K562 (cell line): ENCODE data around the gene CLSTN2. TPM values are rescaled to one million over a fixed set of nuclear protein-coding genes. Genes with fewer than 3 reads are reported as not detected.

ENCODE experiments used
- ATAC-seq: fragments of 200-7000 bp; cut with Tn5 transposase; 3 replicates; pipeline ENCODE4 v1.9.1; 2020; ENCODE audit warnings: moderate library complexity
- BruUV-seq: library from RNA; stranded (reverse); fragments of 400-500 nt; replicated peaks from 2 replicates; lab custom pipeline; 2021; lab: Mats Ljungman, UMichigan
- CTCF ChIA-PET: fragments of 300-600 bp; formaldehyde crosslinking; extraction: SDS; loops from one replicate; lab custom pipeline; 2021; ENCODE audit warnings: low intra/inter-chr PET ratio; lab: Yijun Ruan, JAX
- POLR2A ChIA-PET: fragments of 300-600, 350-650 bp; sonication (Branson Sonifier 250); formaldehyde crosslinking; extraction: SDS; loops from one replicate; lab custom pipeline; 2021; ENCODE audit warnings: antibody characterized with exemption, inconsistent platforms; lab: Yijun Ruan, JAX
- DNase-seq, 4 experiments: peaks; one replicate each; pipeline versions ENCODE4 v3.0.0 to v3.0.0-alpha.2; 2011 to 2018; ENCODE audit warnings: low spot score in 3 of 4, mixed read lengths in 3 of 4; ENCODE audit errors: extremely low read depth in 1 of 4
- FAIRE-seq: peaks from 2 replicates; lab custom pipeline; 2011; peaks lifted over from hg19 to GRCh38; lab: Jason Lieb, UNC
- H2AFZ ChIP-seq: 2 replicates; pipeline ENCODE4 v1.6.0; 2011; ENCODE audit warnings: low read depth, low read length, control low read depth, inconsistent platforms
- H3K27ac ChIP-seq: fragments of 200-600 bp; 3 replicates; pipeline ENCODE4 v1.8.0; 2011; ENCODE audit warnings: low read depth, mild to moderate bottlenecking, control low read depth, inconsistent platforms, low read length, moderate library complexity, mixed read lengths; ENCODE audit errors: extremely low read depth
- H3K27me3 ChIP-seq, 2 experiments: fragments of 300-600 bp in 1 of 2; 2 replicates in 1 of 2; 3 replicates in 1 of 2; pipeline versions ENCODE4 v1.6.0 to v1.8.0; 2011; ENCODE audit warnings: inconsistent platforms in 2 of 2, low read length in 2 of 2, mild to moderate bottlenecking in 1 of 2, mixed read lengths in 1 of 2, moderate library complexity in 1 of 2; ENCODE audit not compliant: control insufficient read depth in 2 of 2, insufficient read depth in 2 of 2
- H3K36me3 ChIP-seq: fragments of 300-600 bp; 3 replicates; pipeline ENCODE4 v1.8.0; 2011; ENCODE audit warnings: mild to moderate bottlenecking, low read length, inconsistent platforms; ENCODE audit not compliant: control insufficient read depth, insufficient read depth
- H3K4me1 ChIP-seq, 2 experiments: fragments of 200-600 bp in 1 of 2; replicated peaks in 1 of 2; 2 replicates in 1 of 2; 3 replicates in 1 of 2; pipeline versions ENCODE4 v1.5.1 to v1.8.0; 2011; ENCODE audit warnings: inconsistent platforms in 2 of 2, low read length in 2 of 2, mild to moderate bottlenecking in 1 of 2, mixed read lengths in 1 of 2, moderate library complexity in 1 of 2; ENCODE audit not compliant: control insufficient read depth in 2 of 2, insufficient read depth in 2 of 2
- H3K4me2 ChIP-seq: 2 replicates; pipeline ENCODE4 v1.6.1; 2011; ENCODE audit warnings: low read length, control low read depth, inconsistent platforms, mixed read lengths; ENCODE audit not compliant: insufficient read depth
- H3K4me3 ChIP-seq: fragments of 200-600 bp; sonication (generic), shearing (Covaris generic); 2 replicates; pipeline ENCODE4 v1.5.1; 2016; ENCODE audit warnings: control low read depth, inconsistent platforms
- H3K79me2 ChIP-seq: fragments of 200-600 bp; 3 replicates; pipeline ENCODE4 v1.8.0; 2011; ENCODE audit warnings: low read length, inconsistent platforms; ENCODE audit not compliant: control insufficient read depth, insufficient read depth
- H3K9ac ChIP-seq, 2 experiments: 2 replicates each; pipeline versions ENCODE4 v1.6.0 to v1.6.1; 2011; ENCODE audit warnings: low read depth in 2 of 2, low read length in 2 of 2, control low read depth in 1 of 2, inconsistent platforms in 1 of 2, mild to moderate bottlenecking in 1 of 2, mixed read lengths in 1 of 2; ENCODE audit not compliant: insufficient read depth in 1 of 2
- H3K9me1 ChIP-seq: one replicate; pipeline ENCODE4 v1.6.0; 2011; ENCODE audit warnings: inconsistent platforms, mild to moderate bottlenecking, low read length, moderate library complexity; ENCODE audit not compliant: control insufficient read depth, insufficient read depth
- H3K9me3 ChIP-seq: replicated peaks from 2 replicates; pipeline ENCODE4 v1.5.1; 2011; ENCODE audit warnings: low read depth, low read length, inconsistent platforms; ENCODE audit not compliant: control insufficient read depth, insufficient read depth
- H4K20me1 ChIP-seq: replicated peaks from 2 replicates; pipeline ENCODE4 v1.6.1; 2011; ENCODE audit warnings: low read length, inconsistent platforms, mixed read lengths; ENCODE audit not compliant: control insufficient read depth, insufficient read depth
- EZH2 ChIP-seq: IDR thresholded peaks from 2 replicates; pipeline ENCODE4 v1.6.1; 2012; ENCODE audit warnings: low read depth, mild to moderate bottlenecking, inconsistent platforms, low read length, borderline replicate concordance
- GATA2 ChIP-seq: sonication (generic); formaldehyde crosslinking; IDR thresholded peaks from 2 replicates; pipeline ENCODE4 v1.4.0; 2020; ENCODE audit warnings: mild to moderate bottlenecking, missing genetic modification reagents
- HDAC6 ChIP-seq: IDR thresholded peaks from 2 replicates; pipeline ENCODE4 v1.6.1; 2012; ENCODE audit warnings: low read depth, mild to moderate bottlenecking, control low read depth, inconsistent platforms, low read length, moderate library complexity
- MBD2 ChIP-seq: sonication (generic); IDR thresholded peaks from 2 replicates; pipeline ENCODE4 v1.6.1; 2016; ENCODE audit warnings: low read depth, borderline replicate concordance
- MYBL2 ChIP-seq, 2 experiments: fragments of 450-650 bp in 1 of 2; sonication (generic) in 1 of 2; formaldehyde crosslinking in 1 of 2; IDR thresholded peaks; 2 replicates each; pipeline versions ENCODE4 v1.6.1 to v1.8.1; 2017 to 2022; ENCODE audit warnings: borderline replicate concordance in 1 of 2, inconsistent platforms in 1 of 2, low read depth in 1 of 2, mild to moderate bottlenecking in 1 of 2, missing genetic modification reagents in 1 of 2, moderate library complexity in 1 of 2
- RBM14 ChIP-seq: fragments of 200-400 bp; formaldehyde crosslinking; IDR thresholded peaks from 2 replicates; pipeline ENCODE4 v1.6.1; 2018; ENCODE audit warnings: low read depth, mild to moderate bottlenecking, low read length, moderate library complexity, borderline replicate concordance; ENCODE audit not compliant: insufficient read depth
- SMARCA4 ChIP-seq: fragments of 450-650 bp; IDR thresholded peaks from 2 replicates; pipeline ENCODE4 v1.6.1; 2016
- in situ Hi-C: fragments of 300-500 bp; cut with MboI; formaldehyde crosslinking; loops from 4 replicates; pipeline ENCODE4 v1.15.0; 2018; ENCODE audit warnings: inconsistent platforms, mixed read lengths
- intact Hi-C: fragments of 100-400 bp; cut with micrococcal nuclease; formaldehyde crosslinking; loops from 2 replicates; pipeline ENCODE4 v1.14.2; 2022
- polyA plus RNA-seq, 8 experiments: library from polyadenylated mRNA; depleted of rRNA in 4 of 8; stranded (reverse) in 5 of 8; unstranded in 3 of 8; fragments of >200 nt; fragmentation: Nextera tagmentation in 2 of 8; fragmentation: Illumina TruSeq in 1 of 8; extraction: Ambion mirVana in 2 of 8; extraction: Trizol in 1 of 8; gene quantifications; 2 replicates each; pipeline versions ENCODE4 v1.2.1 to v1.2.3, GENCODE V29; 2011 to 2014; ENCODE audit warnings: inconsistent platforms in 1 of 8, missing spikeins in 1 of 8
- total RNA-seq, 7 experiments: library from RNA; depleted of rRNA in 6 of 7; stranded (reverse); fragments of >200 nt in 6 of 7; fragmentation: Illumina TruSeq in 2 of 7; extraction: Trizol in 2 of 7; gene quantifications; 2 replicates each; pipeline versions ENCODE4 v1.2.1 to v1.2.3, GENCODE V29; 2011 to 2021; ENCODE audit warnings: low replicate concordance in 1 of 7
- TF ChIP-seq, protein P1 (sequence below): fragments of 450-650 bp; formaldehyde crosslinking; IDR thresholded peaks from 2 replicates; pipeline ENCODE4 v1.4.0; 2020; ENCODE audit warnings: mild to moderate bottlenecking

Gene CLSTN2
- total and polyA plus RNA-seq, 9 of the 15 experiments (the other 6 are each of a cell fraction or from before 2014, with no cell fraction given) = 0.02 to 0.04 (median 0.04) TPM; not detected in 6

DNA sequence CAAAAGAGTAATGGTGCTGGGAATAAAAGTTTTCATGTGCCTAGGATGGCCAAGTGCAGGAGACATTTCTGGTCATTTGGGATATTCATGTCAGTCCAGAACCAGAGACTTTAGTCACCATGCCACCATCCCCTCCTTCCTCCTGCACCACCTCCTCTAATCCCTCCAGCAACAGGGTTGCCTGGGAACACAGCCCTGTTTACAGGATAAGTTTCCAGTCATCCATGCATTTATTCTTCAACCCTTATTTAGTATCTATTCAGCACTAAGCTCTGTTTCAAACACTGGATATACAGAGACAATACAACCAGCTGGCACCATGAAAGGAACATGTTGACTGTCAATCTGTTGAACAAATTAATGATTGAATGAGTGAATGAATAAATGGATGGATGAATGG, 211.7 kb downstream of the CLSTN2 start:
- DNase-seq = no peak
- no peaks in the 10 kb centered on the region for H3K4me1 ChIP-seq
- BruUV-seq = no TSS peak
- in situ Hi-C loops = loop anchor here (25.0 kb wide), 1 partner anchor 716 kb away; no protein-coding TSS in a partner anchor
- no peak overlapping the region for H3K27ac ChIP-seq
- H3K9me3 ChIP-seq = no peaks in the 10 kb centered on the region
- no peak for ATAC-seq
- H3K9me1 ChIP-seq = no peaks in the 10 kb centered on the region
- TF ChIP-seq SMARCA4 = no peak
- TF ChIP-seq, protein P1, sequence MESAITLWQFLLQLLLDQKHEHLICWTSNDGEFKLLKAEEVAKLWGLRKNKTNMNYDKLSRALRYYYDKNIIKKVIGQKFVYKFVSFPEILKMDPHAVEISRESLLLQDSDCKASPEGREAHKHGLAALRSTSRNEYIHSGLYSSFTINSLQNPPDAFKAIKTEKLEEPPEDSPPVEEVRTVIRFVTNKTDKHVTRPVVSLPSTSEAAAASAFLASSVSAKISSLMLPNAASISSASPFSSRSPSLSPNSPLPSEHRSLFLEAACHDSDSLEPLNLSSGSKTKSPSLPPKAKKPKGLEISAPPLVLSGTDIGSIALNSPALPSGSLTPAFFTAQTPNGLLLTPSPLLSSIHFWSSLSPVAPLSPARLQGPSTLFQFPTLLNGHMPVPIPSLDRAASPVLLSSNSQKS = no peak
- no peak for TF ChIP-seq HDAC6
- no peak for TF ChIP-seq MYBL2 (IDR thresholded peaks at IDR 0.05; ENCODE audit: low read depth)
- TF ChIP-seq MYBL2 (CRISPR knock-in tag; IDR thresholded peaks at IDR 0.05; ENCODE audit: borderline replicate concordance) = no peak
- no peak for TF ChIP-seq MBD2
- TF ChIP-seq EZH2 = no peak
- TF ChIP-seq GATA2 = no peak
- TF ChIP-seq RBM14 = no peak
- no peaks in the 10 kb centered on the region for H4K20me1 ChIP-seq
- H3K4me2 ChIP-seq = no peak overlapping the region
- no peak overlapping the region for H3K9ac ChIP-seq
- ChIA-PET CTCF (no interaction called here), POLR2A (interaction anchor here (1.6 kb wide), 1 partner anchor 10 kb away, joined by 7 read pairs; no protein-coding TSS in a partner anchor)
- intact Hi-C loops = no loop called here
- H3K4me3 ChIP-seq = no peak overlapping the region
- H2AFZ ChIP-seq = no peak overlapping the region
- no peaks in the 10 kb centered on the region for H3K36me3 ChIP-seq
- H3K27me3 ChIP-seq = no peaks in the 10 kb centered on the region; a peak in 3 of 5 replicates
- FAIRE-seq = no peak
- H3K79me2 ChIP-seq = no peaks in the 10 kb centered on the region
